Measurements from ENCODE around the gene SPTBN5. TPM values are rescaled to one million over a fixed set of nuclear protein-coding genes. Genes with fewer than 3 reads are reported as not detected.

SPTBN5 gene
- total and polyA plus RNA-seq, 2 donors (not counting 1 experiment from before 2014, with no cell fraction given), result 0.55 to 1.4 TPM

- Histone ChIP-seq H3K27ac (ENCODE audit: low read length in 2 of 2) (no peak overlapping the region), H3K27me3 (replicated peaks in 1 of 4; ENCODE audit: control extremely low read depth in 1 of 4, control insufficient read depth in 3 of 4, insufficient read depth in 4 of 4, low read length in 3 of 4) (peaks cover 0 to 3% (median 0%) of the 10 kb centered on the region in 4 experiments), H3K79me2 (ENCODE audit: control insufficient read depth, insufficient read depth, low read length) (no peaks in the 10 kb centered on the region), H3K36me3 (replicated peaks in 1 of 2; ENCODE audit: control extremely low read depth in 1 of 2, control insufficient read depth in 1 of 2, extremely low read depth in 1 of 2, insufficient read depth in 2 of 2, low read length in 1 of 2) (no peaks in the 10 kb centered on the region), H3K9ac (ENCODE audit: low read length) (no peak overlapping the region), H2AFZ (ENCODE audit: insufficient read depth, low read depth, low read length, poor library complexity, severe bottlenecking) (no peak overlapping the region), H3K9me3 (ENCODE audit: control extremely low read depth in 1 of 3, control insufficient read depth in 2 of 3, insufficient read depth in 1 of 3, low read length in 2 of 3) (no peaks in the 10 kb centered on the region), H3K4me1 (ENCODE audit: control insufficient read depth in 2 of 2, insufficient read depth in 2 of 2, low read length in 2 of 2) (peaks cover 0 to 6% of the 10 kb centered on the region in 2 donors), H4K20me1 (ENCODE audit: control insufficient read depth, insufficient read depth, low read length, poor library complexity, severe bottlenecking) (no peaks in the 10 kb centered on the region), H3K4me3 (ENCODE audit: control extremely low read depth in 1 of 5, extremely low read depth in 1 of 5, insufficient read depth in 1 of 5, low read depth in 2 of 5, low read length in 4 of 5) (no peak overlapping the region), H3K4me2 (replicated peaks; ENCODE audit: low read depth, low read length, poor library complexity, severe bottlenecking) (no peak overlapping the region)
- no peak for ATAC-seq (ENCODE audit: low read depth)
- Mint-ChIP-seq H3K9me3 (ENCODE audit: insufficient read depth) (no peaks in the 10 kb centered on the region), H3K4me1 (no peaks in the 10 kb centered on the region), H3K27me3 (no peaks in the 10 kb centered on the region), H3K27ac (no peak overlapping the region), H3K4me3 (no peak overlapping the region)
- no peak for DNase-seq
- WGBS (ENCODE audit: insufficient coverage), result 93% methylated on average over 12 of the region's 15 CpGs
- CTCF ChIA-PET, result interaction anchor here (1.2 kb wide), 1 partner anchor 46 kb away, joined by 3 read pairs; no protein-coding TSS in a partner anchor
- no peak for TF ChIP-seq CTCF (IDR thresholded peaks at IDR 0.05)
- POLR2A ChIA-PET, result no interaction called here
- intact Hi-C loops (cut with micrococcal nuclease), result no loop called here
Observed at GRCh38 chr15:41858756-41859155, 35.1 kb downstream of the SPTBN5 start.

GRCh38 chr15:41857316-41857715, 36.5 kb downstream of the SPTBN5 start:
- TF ChIP-seq CTCF (IDR thresholded peaks at IDR 0.05) (no peak), EZH2 (IDR thresholded peaks at IDR 0.05; ENCODE audit: borderline replicate concordance, insufficient read depth, low read depth, low read length, poor library complexity, severe bottlenecking) (no peak)
- intact Hi-C loops (cut with micrococcal nuclease), result no loop called here
- Histone ChIP-seq H3K4me3 (ENCODE audit: control extremely low read depth in 1 of 5, extremely low read depth in 1 of 5, insufficient read depth in 1 of 5, low read depth in 2 of 5, low read length in 4 of 5) (no peak overlapping the region), H3K4me2 (replicated peaks; ENCODE audit: low read depth, low read length, poor library complexity, severe bottlenecking) (no peak overlapping the region), H3K9me3 (ENCODE audit: control extremely low read depth in 1 of 3, control insufficient read depth in 2 of 3, insufficient read depth in 1 of 3, low read length in 2 of 3) (no peaks in the 10 kb centered on the region), H2AFZ (ENCODE audit: insufficient read depth, low read depth, low read length, poor library complexity, severe bottlenecking) (no peak overlapping the region), H3K27ac (ENCODE audit: low read length in 2 of 2) (no peak overlapping the region), H3K27me3 (replicated peaks in 1 of 4; ENCODE audit: control extremely low read depth in 1 of 4, control insufficient read depth in 3 of 4, insufficient read depth in 4 of 4, low read length in 3 of 4) (peaks cover 0 to 3% (median 0%) of the 10 kb centered on the region in 4 experiments), H4K20me1 (ENCODE audit: control insufficient read depth, insufficient read depth, low read length, poor library complexity, severe bottlenecking) (no peaks in the 10 kb centered on the region), H3K36me3 (replicated peaks in 1 of 2; ENCODE audit: control extremely low read depth in 1 of 2, control insufficient read depth in 1 of 2, extremely low read depth in 1 of 2, insufficient read depth in 2 of 2, low read length in 1 of 2) (no peaks in the 10 kb centered on the region), H3K79me2 (ENCODE audit: control insufficient read depth, insufficient read depth, low read length) (no peaks in the 10 kb centered on the region), H3K4me1 (ENCODE audit: control insufficient read depth in 2 of 2, insufficient read depth in 2 of 2, low read length in 2 of 2) (peaks cover 0 to 6% of the 10 kb centered on the region in 2 donors), H3K9ac (ENCODE audit: low read length) (no peak overlapping the region)
- 81% methylated on average over 4 of the region's 9 CpGs for WGBS (ENCODE audit: insufficient coverage)
- H3K4me3 Mint-ChIP-seq, result no peak overlapping the region
- H3K9me3 Mint-ChIP-seq (ENCODE audit: insufficient read depth), result no peaks in the 10 kb centered on the region
- no peak overlapping the region for H3K27ac Mint-ChIP-seq
- no peaks in the 10 kb centered on the region for H3K27me3 Mint-ChIP-seq
- ATAC-seq (ENCODE audit: low read depth) (no peak), DNase-seq (no peak)
- POLR2A ChIA-PET, result no interaction called here
- H3K4me1 Mint-ChIP-seq, result no peaks in the 10 kb centered on the region
- CTCF ChIA-PET, result no interaction called here

Measured in B cell (primary cell).